Measurements from ENCODE around the gene CDH20.

The CDH20 gene

GRCh38 chr18:61589053-61589723, 256.0 kb downstream of the CDH20 start:
- Histone ChIP-seq H3K27me3 (replicated peaks in 2 of 5; ENCODE audit: control insufficient read depth in 4 of 5, insufficient read depth in 5 of 5, low read length in 4 of 5) (peaks cover 0 to 6% (median 0%) of the 10 kb centered on the region in 5 experiments), H3K9me3 (ENCODE audit: control extremely low read depth in 1 of 5, control insufficient read depth in 4 of 5, insufficient read depth in 2 of 5, low read depth in 1 of 5, low read length in 4 of 5) (no peaks in the 10 kb centered on the region), H3K4me1 (ENCODE audit: control extremely low read depth in 1 of 4, control insufficient read depth in 4 of 4, insufficient read depth in 4 of 4, low read length in 3 of 4) (no peaks in the 10 kb centered on the region), H3K36me3 (ENCODE audit: control insufficient read depth in 4 of 4, insufficient read depth in 4 of 4, low read length in 3 of 4) (no peaks in the 10 kb centered on the region), H3K27ac (ENCODE audit: insufficient read depth in 1 of 2, low read depth in 1 of 2, low read length in 2 of 2, poor library complexity in 1 of 2, severe bottlenecking in 2 of 2) (no peak overlapping the region), H3K4me3 (ENCODE audit: control insufficient read depth in 1 of 7, extremely low read depth in 1 of 7, insufficient read depth in 4 of 7, low read depth in 2 of 7, low read length in 6 of 7) (no peak overlapping the region)
- DNase-seq: peak in 2 of 3 donors; percentile 44 to 48
- ChIA-PET CTCF (interaction anchor here (1.0 to 1.7 kb wide), 2 partner anchors 13 to 543 kb away, joined by 3 to 8 read pairs; no protein-coding TSS in a partner anchor), POLR2A (no interaction called here)
- 59% methylated on average over 6 of the region's 6 CpGs for WGBS (ENCODE audit: insufficient coverage)

GRCh38 chr18:61589724-61590065, 256.5 kb downstream of the CDH20 start:
- Histone ChIP-seq H3K27me3 (replicated peaks in 2 of 5; ENCODE audit: control insufficient read depth in 4 of 5, insufficient read depth in 5 of 5, low read length in 4 of 5) (peaks cover 0 to 6% (median 0%) of the 10 kb centered on the region in 5 experiments), H3K36me3 (ENCODE audit: control insufficient read depth in 4 of 4, insufficient read depth in 4 of 4, low read length in 3 of 4) (no peaks in the 10 kb centered on the region), H3K9me3 (ENCODE audit: control extremely low read depth in 1 of 5, control insufficient read depth in 4 of 5, insufficient read depth in 2 of 5, low read depth in 1 of 5, low read length in 4 of 5) (no peaks in the 10 kb centered on the region), H3K4me3 (ENCODE audit: control insufficient read depth in 1 of 7, extremely low read depth in 1 of 7, insufficient read depth in 4 of 7, low read depth in 2 of 7, low read length in 6 of 7) (no peak overlapping the region), H3K4me1 (ENCODE audit: control extremely low read depth in 1 of 4, control insufficient read depth in 4 of 4, insufficient read depth in 4 of 4, low read length in 3 of 4) (no peaks in the 10 kb centered on the region), H3K27ac (ENCODE audit: insufficient read depth in 1 of 2, low read depth in 1 of 2, low read length in 2 of 2, poor library complexity in 1 of 2, severe bottlenecking in 2 of 2) (no peak overlapping the region)
- ChIA-PET POLR2A (no interaction called here), CTCF (interaction anchor here (0.8 to 1.0 kb wide), 2 partner anchors 13 to 20 kb away, joined by 3 read pairs; no protein-coding TSS in a partner anchor)
- 86% methylated on average over 4 of the region's 4 CpGs for WGBS (ENCODE audit: insufficient coverage)
- no peak for DNase-seq

- CTCF ChIA-PET: no interaction called here
Observed at GRCh38 chr18:61591253-61591652, 258.0 kb downstream of the CDH20 start.

GRCh38 chr18:61595615-61596251, 262.5 kb downstream of the CDH20 start:
- no peak overlapping the region for H3K4me3 ChIP-seq (ENCODE audit: control insufficient read depth in 1 of 7, extremely low read depth in 1 of 7, insufficient read depth in 4 of 7, low read depth in 2 of 7, low read length in 6 of 7)
- 97% methylated on average over 3 of the region's 8 CpGs for WGBS (ENCODE audit: insufficient coverage)
- no peaks in the 10 kb centered on the region for H3K36me3 ChIP-seq (ENCODE audit: control insufficient read depth in 4 of 4, insufficient read depth in 4 of 4, low read length in 3 of 4)
- no peaks in the 10 kb centered on the region for H3K9me3 ChIP-seq (ENCODE audit: control extremely low read depth in 1 of 5, control insufficient read depth in 4 of 5, insufficient read depth in 2 of 5, low read depth in 1 of 5, low read length in 4 of 5)
- no peak for DNase-seq
- H3K27me3 ChIP-seq (replicated peaks in 2 of 5; ENCODE audit: control insufficient read depth in 4 of 5, insufficient read depth in 5 of 5, low read length in 4 of 5): no peaks in the 10 kb centered on the region
- POLR2A ChIA-PET: no interaction called here
- CTCF ChIA-PET: no interaction called here
- no peak overlapping the region for H3K27ac ChIP-seq (ENCODE audit: insufficient read depth in 1 of 2, low read depth in 1 of 2, low read length in 2 of 2, poor library complexity in 1 of 2, severe bottlenecking in 2 of 2)
- H3K4me1 ChIP-seq (ENCODE audit: control extremely low read depth in 1 of 4, control insufficient read depth in 4 of 4, insufficient read depth in 4 of 4, low read length in 3 of 4): no peaks in the 10 kb centered on the region

More at GRCh38 chr18:61591253-61591652, 258.0 kb downstream of the CDH20 start:
- Histone ChIP-seq H3K4me1 (ENCODE audit: control extremely low read depth in 1 of 4, control insufficient read depth in 4 of 4, insufficient read depth in 4 of 4, low read length in 3 of 4) (no peaks in the 10 kb centered on the region), H3K9me3 (ENCODE audit: control extremely low read depth in 1 of 5, control insufficient read depth in 4 of 5, insufficient read depth in 2 of 5, low read depth in 1 of 5, low read length in 4 of 5) (no peaks in the 10 kb centered on the region), H3K27ac (ENCODE audit: insufficient read depth in 1 of 2, low read depth in 1 of 2, low read length in 2 of 2, poor library complexity in 1 of 2, severe bottlenecking in 2 of 2) (no peak overlapping the region), H3K4me3 (ENCODE audit: control insufficient read depth in 1 of 7, extremely low read depth in 1 of 7, insufficient read depth in 4 of 7, low read depth in 2 of 7, low read length in 6 of 7) (no peak overlapping the region), H3K36me3 (ENCODE audit: control insufficient read depth in 4 of 4, insufficient read depth in 4 of 4, low read length in 3 of 4) (no peaks in the 10 kb centered on the region), H3K27me3 (replicated peaks in 2 of 5; ENCODE audit: control insufficient read depth in 4 of 5, insufficient read depth in 5 of 5, low read length in 4 of 5) (peaks cover 0 to 4% (median 0%) of the 10 kb centered on the region in 5 experiments)
- no peak for DNase-seq
- POLR2A ChIA-PET: no interaction called here

- H3K9me3 ChIP-seq (ENCODE audit: control extremely low read depth in 1 of 5, control insufficient read depth in 4 of 5, insufficient read depth in 2 of 5, low read depth in 1 of 5, low read length in 4 of 5): no peaks in the 10 kb centered on the region
- no peak overlapping the region for H3K27ac ChIP-seq (ENCODE audit: insufficient read depth in 1 of 2, low read depth in 1 of 2, low read length in 2 of 2, poor library complexity in 1 of 2, severe bottlenecking in 2 of 2)
- no peak for DNase-seq
- H3K27me3 ChIP-seq (replicated peaks in 2 of 5; ENCODE audit: control insufficient read depth in 4 of 5, insufficient read depth in 5 of 5, low read length in 4 of 5): no peaks in the 10 kb centered on the region
- H3K36me3 ChIP-seq (ENCODE audit: control insufficient read depth in 4 of 4, insufficient read depth in 4 of 4, low read length in 3 of 4): no peaks in the 10 kb centered on the region
- ChIA-PET CTCF (interaction anchor here (1.4 kb wide), 1 partner anchor 14 kb away, joined by 9 read pairs; no protein-coding TSS in a partner anchor), POLR2A (interaction anchor here (0.6 kb wide), 1 partner anchor 472 kb away, joined by 3 read pairs; no protein-coding TSS in a partner anchor)
- no peaks in the 10 kb centered on the region for H3K4me1 ChIP-seq (ENCODE audit: control extremely low read depth in 1 of 4, control insufficient read depth in 4 of 4, insufficient read depth in 4 of 4, low read length in 3 of 4)
- no peak overlapping the region for H3K4me3 ChIP-seq (ENCODE audit: control insufficient read depth in 1 of 7, extremely low read depth in 1 of 7, insufficient read depth in 4 of 7, low read depth in 2 of 7, low read length in 6 of 7)
- WGBS (ENCODE audit: insufficient coverage): 100% methylated on average over 1 of the region's 3 CpGs
Observed at GRCh38 chr18:61596296-61596695, 263.1 kb downstream of the CDH20 start.

- H3K27me3 ChIP-seq (replicated peaks in 2 of 5; ENCODE audit: control insufficient read depth in 4 of 5, insufficient read depth in 5 of 5, low read length in 4 of 5): no peaks in the 10 kb centered on the region
- H3K36me3 ChIP-seq (ENCODE audit: control insufficient read depth in 4 of 4, insufficient read depth in 4 of 4, low read length in 3 of 4): no peaks in the 10 kb centered on the region
- WGBS (ENCODE audit: insufficient coverage): no CpG with 5 or more reads among the region's 1 CpG
- H3K9me3 ChIP-seq (ENCODE audit: control extremely low read depth in 1 of 5, control insufficient read depth in 4 of 5, insufficient read depth in 2 of 5, low read depth in 1 of 5, low read length in 4 of 5): no peaks in the 10 kb centered on the region
- H3K4me1 ChIP-seq (ENCODE audit: control extremely low read depth in 1 of 4, control insufficient read depth in 4 of 4, insufficient read depth in 4 of 4, low read length in 3 of 4): no peaks in the 10 kb centered on the region
- DNase-seq: no peak
- no peak overlapping the region for H3K4me3 ChIP-seq (ENCODE audit: control insufficient read depth in 1 of 7, extremely low read depth in 1 of 7, insufficient read depth in 4 of 7, low read depth in 2 of 7, low read length in 6 of 7)
- no peak overlapping the region for H3K27ac ChIP-seq (ENCODE audit: insufficient read depth in 1 of 2, low read depth in 1 of 2, low read length in 2 of 2, poor library complexity in 1 of 2, severe bottlenecking in 2 of 2)
- ChIA-PET POLR2A (no interaction called here), CTCF (interaction anchor here (1.4 kb wide), 2 partner anchors 15 to 36 kb away, joined by 3 to 9 read pairs; no protein-coding TSS in a partner anchor)
Observed at GRCh38 chr18:61597316-61597715, 264.1 kb downstream of the CDH20 start.

GRCh38 chr18:61600422-61600821, 267.2 kb downstream of the CDH20 start:
- H3K4me3 ChIP-seq (ENCODE audit: control insufficient read depth in 1 of 7, extremely low read depth in 1 of 7, insufficient read depth in 4 of 7, low read depth in 2 of 7, low read length in 6 of 7): no peak overlapping the region
- H3K27ac ChIP-seq (ENCODE audit: insufficient read depth in 1 of 2, low read depth in 1 of 2, low read length in 2 of 2, poor library complexity in 1 of 2, severe bottlenecking in 2 of 2): no peak overlapping the region
- CTCF ChIA-PET: interaction anchor here (1.5 kb wide), 1 partner anchor 19 kb away, joined by 5 read pairs; no protein-coding TSS in a partner anchor
- 97% methylated on average over 4 of the region's 4 CpGs for WGBS (ENCODE audit: insufficient coverage)
- no peaks in the 10 kb centered on the region for H3K4me1 ChIP-seq (ENCODE audit: control extremely low read depth in 1 of 4, control insufficient read depth in 4 of 4, insufficient read depth in 4 of 4, low read length in 3 of 4)
- POLR2A ChIA-PET: no interaction called here
- DNase-seq: no peak
- no peaks in the 10 kb centered on the region for H3K9me3 ChIP-seq (ENCODE audit: control extremely low read depth in 1 of 5, control insufficient read depth in 4 of 5, insufficient read depth in 2 of 5, low read depth in 1 of 5, low read length in 4 of 5)
- H3K27me3 ChIP-seq (replicated peaks in 2 of 5; ENCODE audit: control insufficient read depth in 4 of 5, insufficient read depth in 5 of 5, low read length in 4 of 5): peaks cover 0 to 2% (median 0%) of the 10 kb centered on the region in 5 experiments
- H3K36me3 ChIP-seq (ENCODE audit: control insufficient read depth in 4 of 4, insufficient read depth in 4 of 4, low read length in 3 of 4): no peaks in the 10 kb centered on the region

Data from common myeloid progenitor, CD34-positive (primary cell).